Kidney (tissue), 14 donors: ENCODE results near the gene GPRC5C. TPM values are rescaled to one million over a fixed set of nuclear protein-coding genes. Genes with fewer than 3 reads are reported as not detected.
A peak's percentile ranks its signal among the peaks of the same experiment; 100 is the strongest.

Source experiments
- DNase-seq, 5 donors: peaks; one replicate each; pipeline ENCODE4 v3.0.0-alpha.2; 2013 to 2020
- FAIRE-seq: peaks from 2 replicates; lab custom pipeline; 2012; peaks lifted over from hg19 to GRCh38; lab: Jason Lieb, UNC
- H3K27ac ChIP-seq, 2 donors: one replicate each; pipeline ENCODE4 v1.7.0; 2013; ENCODE audit warnings: low read depth in 2 of 2, low read length in 2 of 2, inconsistent platforms in 1 of 2
- H3K27me3 ChIP-seq: one replicate; pipeline ENCODE4 v1.7.1; 2013; ENCODE audit warnings: low read length, inconsistent platforms; ENCODE audit not compliant: control insufficient read depth, insufficient read depth
- H3K36me3 ChIP-seq, 3 donors: one replicate each; pipeline versions ENCODE4 v1.7.0 to v1.7.1; 2013; ENCODE audit warnings: low read length in 3 of 3, control low read depth in 1 of 3, inconsistent platforms in 1 of 3; ENCODE audit not compliant: insufficient read depth in 3 of 3, control insufficient read depth in 2 of 3
- H3K4me1 ChIP-seq, 3 donors: one replicate each; pipeline versions ENCODE4 v1.7.0 to v1.7.1; 2013; ENCODE audit warnings: low read length in 3 of 3, inconsistent platforms in 1 of 3, low read depth in 1 of 3; ENCODE audit not compliant: control insufficient read depth in 2 of 3, insufficient read depth in 2 of 3
- H3K4me3 ChIP-seq, 3 donors: one replicate each; pipeline versions ENCODE4 v1.7.0 to v1.8.1; 2013; ENCODE audit warnings: low read length in 3 of 3, control low read depth in 1 of 3, inconsistent platforms in 1 of 3
- H3K9ac ChIP-seq, 3 donors: one replicate each; pipeline versions ENCODE4 v1.7.0 to v1.7.1; 2013; ENCODE audit warnings: low read length in 3 of 3, control low read depth in 1 of 3, inconsistent platforms in 1 of 3
- H3K9me3 ChIP-seq, 3 donors: one replicate each; pipeline versions ENCODE4 v1.7.0 to v1.7.1; 2013; ENCODE audit warnings: low read length in 3 of 3, control low read depth in 1 of 3, inconsistent platforms in 1 of 3; ENCODE audit not compliant: control insufficient read depth in 2 of 3, insufficient read depth in 1 of 3
- CTCF ChIP-seq: IDR thresholded peaks from 3 replicates; pipeline ENCODE4 v1.5.1; 2012; ENCODE audit warnings: mild to moderate bottlenecking, moderate library complexity, borderline replicate concordance; ENCODE audit not compliant: insufficient read depth; ENCODE audit errors: extremely low read depth
- intact Hi-C: fragments of 100-400 bp; cut with DNase I; formaldehyde crosslinking; loops from one replicate; pipeline ENCODE4 v1.11.1; 2022
- polyA plus RNA-seq: library from polyadenylated mRNA; stranded (reverse); fragments of 350-450 nt; fragmentation: Illumina TruSeq; extraction: RNeasy Lipid Tissue Mini Kit (QIAGEN cat#74804); gene quantifications from one replicate; pipeline ENCODE4 v1.2.3, GENCODE V29; 2014; ENCODE audit warnings: low read depth, low replicate concordance; ENCODE audit not compliant: insufficient read depth
- total RNA-seq: library from RNA; stranded (reverse); fragmentation: NEBNext Ultra II Directional; extraction: Animal tissue kit (Norgen Biotek cat#: 25700); gene quantifications from one replicate; pipeline ENCODE4 v1.2.1, GENCODE V29; 2021
- donor health status: control.
- donor health status: control.
- donor health status: control.
- donor health status: control.
- donor health status: control.
- donor health status: DM: yes; HTN: yes; CAD: no.
- donor health status: Normal renal cell carcinoma (clear cell type).

The GPRC5C gene
- total and polyA plus RNA-seq, 2 donors from 2014 or later: 242 to 358 TPM

- TF ChIP-seq CTCF: no peak
Measured at GRCh38 chr17:74442291-74442669, 10.4 kb downstream of the GPRC5C start.

GRCh38 chr17:74442670-74443515 lies 11.0 kb downstream of the GPRC5C start:
- intact Hi-C loops: no loop called here
- TF ChIP-seq CTCF: no peak
- Histone ChIP-seq H3K4me1 (peaks cover 0 to 61% (median 40%) of the 10 kb centered on the region in 3 donors), H3K36me3 (peaks cover 0 to 10% (median 6%) of the 10 kb centered on the region in 3 donors), H3K4me3 (peak overlapping the region in 1 of 3 donors; percentile 37), H3K9ac (peak overlapping the region in 1 of 3 donors; percentile 21), H3K27me3 (no peaks in the 10 kb centered on the region), H3K27ac (peak overlapping the region; percentile 88 to 95), H3K9me3 (no peaks in the 10 kb centered on the region)
- DNase-seq (peak; percentile 66 to 96 (median 79)), FAIRE-seq (no peak)

More at GRCh38 chr17:74442291-74442669, 10.4 kb downstream of the GPRC5C start:
- Histone ChIP-seq H3K4me1 (peaks cover 0 to 56% (median 40%) of the 10 kb centered on the region in 3 donors), H3K27me3 (no peaks in the 10 kb centered on the region), H3K36me3 (peaks cover 0 to 10% (median 6%) of the 10 kb centered on the region in 3 donors), H3K9me3 (no peaks in the 10 kb centered on the region), H3K27ac (peak overlapping the region; percentile 88 to 95), H3K9ac (peak overlapping the region in 1 of 3 donors; percentile 21), H3K4me3 (peak overlapping the region in 1 of 3 donors; percentile 37)
- FAIRE-seq (no peak), DNase-seq (peak in 1 of 5 donors; percentile 51)
- intact Hi-C loops: no loop called here

- Histone ChIP-seq H3K27me3 (no peaks in the 10 kb centered on the region), H3K36me3 (peaks cover 0 to 10% (median 6%) of the 10 kb centered on the region in 3 donors), H3K27ac (peak overlapping the region; percentile 88 to 95), H3K9me3 (no peaks in the 10 kb centered on the region), H3K4me1 (peaks cover 0 to 61% (median 38%) of the 10 kb centered on the region in 3 donors), H3K9ac (peak overlapping the region in 2 of 3 donors; percentile 4 to 21), H3K4me3 (peak overlapping the region in 1 of 3 donors; percentile 37)
- intact Hi-C loops: no loop called here
- FAIRE-seq (no peak), DNase-seq (peak in 1 of 5 donors; percentile 60)
- TF ChIP-seq CTCF: no peak
Measured at GRCh38 chr17:74443516-74444296, 11.8 kb downstream of the GPRC5C start.
